Naive thymus-derived CD4-positive, alpha-beta T cell (primary cell): Measurements from ENCODE around the gene RNF208. TPM values are rescaled to one million over a fixed set of nuclear protein-coding genes. Genes with fewer than 3 reads are reported as not detected.

Source experiments
- ATAC-seq: fragments of 150-1000 bp; cut with Tn5 transposase; 2 replicates; pipeline ENCODE4 v1.10.0; 2021; ENCODE audit warnings: mild to moderate bottlenecking, moderate library complexity
- CTCF ChIA-PET: fragments of 350-600 bp; sonication (Branson Sonifier 250); formaldehyde crosslinking; loops from one replicate; lab custom pipeline; 2021; ENCODE audit warnings: antibody characterized with exemption; lab: Charles Lee
- POLR2A ChIA-PET: fragments of 350-600 bp; sonication (Branson Sonifier 250); formaldehyde crosslinking; loops from one replicate; lab custom pipeline; 2021; ENCODE audit warnings: antibody characterized with exemption, inconsistent platforms; lab: Charles Lee
- DNase-seq, 9 donors: peaks; one replicate each; pipeline versions ENCODE4 v3.0.0 to v3.0.0-alpha.2; 2020 to 2022; ENCODE audit warnings: mixed read lengths in 1 of 9
- H3K27ac ChIP-seq: one replicate; pipeline ENCODE4 v1.7.0; 2013; ENCODE audit warnings: mild to moderate bottlenecking, low read depth, low read length, moderate library complexity
- H3K27me3 ChIP-seq, 2 donors: one replicate each; pipeline ENCODE4 v1.7.0; 2013; ENCODE audit warnings: low read length in 2 of 2, mild to moderate bottlenecking in 2 of 2, moderate library complexity in 2 of 2; ENCODE audit not compliant: control insufficient read depth in 2 of 2, insufficient read depth in 2 of 2
- H3K36me3 ChIP-seq, 3 experiments: 1 replicate in 2 of 3; 2 replicates in 1 of 3; pipeline ENCODE4 v1.7.0; 2013; ENCODE audit warnings: low read length in 3 of 3, mild to moderate bottlenecking in 3 of 3, moderate library complexity in 1 of 3; ENCODE audit not compliant: insufficient read depth in 3 of 3, control insufficient read depth in 2 of 3
- H3K4me1 ChIP-seq, 2 donors: one replicate each; pipeline ENCODE4 v1.7.0; 2013; ENCODE audit warnings: low read length in 2 of 2, mild to moderate bottlenecking in 2 of 2, moderate library complexity in 1 of 2; ENCODE audit not compliant: control insufficient read depth in 2 of 2, insufficient read depth in 2 of 2
- H3K4me3 ChIP-seq: 2 replicates; pipeline ENCODE4 v1.7.0; 2013; ENCODE audit warnings: mild to moderate bottlenecking, low read length
- H3K9me3 ChIP-seq, 3 experiments: 1 replicate in 2 of 3; 2 replicates in 1 of 3; pipeline ENCODE4 v1.7.0; 2013; ENCODE audit warnings: low read length in 3 of 3; ENCODE audit not compliant: control insufficient read depth in 2 of 3
- H3K27ac Mint-ChIP-seq, 9 donors: one replicate each; pipeline ENCODE4 v1.8.0; 2020 to 2022; ENCODE audit warnings: mixed read lengths in 9 of 9, mild to moderate bottlenecking in 8 of 9, moderate library complexity in 5 of 9, inconsistent platforms in 2 of 9
- H3K27me3 Mint-ChIP-seq, 5 donors: one replicate each; pipeline ENCODE4 v1.8.0; 2021 to 2022; ENCODE audit warnings: mixed read lengths in 5 of 5, mild to moderate bottlenecking in 1 of 5
- H3K36me3 Mint-ChIP-seq, 5 donors: one replicate each; pipeline ENCODE4 v1.8.0; 2020 to 2022; ENCODE audit warnings: mixed read lengths in 5 of 5, mild to moderate bottlenecking in 3 of 5, inconsistent platforms in 1 of 5
- H3K4me1 Mint-ChIP-seq, 7 donors: one replicate each; pipeline ENCODE4 v1.8.0; 2020 to 2022; ENCODE audit warnings: mixed read lengths in 7 of 7, mild to moderate bottlenecking in 3 of 7, inconsistent platforms in 1 of 7
- H3K4me3 Mint-ChIP-seq, 10 donors: one replicate each; pipeline ENCODE4 v1.8.0; 2020 to 2022; ENCODE audit warnings: mild to moderate bottlenecking in 10 of 10, mixed read lengths in 10 of 10, moderate library complexity in 6 of 10, inconsistent platforms in 2 of 10
- H3K9me3 Mint-ChIP-seq, 11 donors: one replicate each; pipeline ENCODE4 v1.8.0; 2020 to 2022; ENCODE audit warnings: mixed read lengths in 11 of 11, mild to moderate bottlenecking in 4 of 11, inconsistent platforms in 1 of 11, moderate library complexity in 1 of 11
- intact Hi-C, 2 donors: fragments of 100-400 bp; cut with micrococcal nuclease; formaldehyde crosslinking; loops; one replicate each; pipeline ENCODE4 v1.15.1; 2023
- polyA plus RNA-seq, 2 donors: library from polyadenylated mRNA; unstranded; fragments of 300-500 nt; fragmentation: Illumina TruSeq; gene quantifications; one replicate each; pipeline ENCODE4 v1.2.3, GENCODE V29; 2021
- total RNA-seq, 6 experiments: library from RNA in 5 of 6; stranded (reverse) in 5 of 6; gene quantifications; 1 replicate in 5 of 6; 2 replicates in 1 of 6; pipeline ENCODE4 v1.2.3 and lab custom pipeline; 2021 to 2026

RNF208 gene
- total and polyA plus RNA-seq, 7 experiments from 2014 or later, result 0.85 to 4.3 (median 1.2) TPM; not detected in 2

- H3K27ac ChIP-seq, result no peak overlapping the region
- peaks cover 0 to 6% (median 4%) of the 10 kb centered on the region in 5 donors for H3K27me3 Mint-ChIP-seq
- no peak overlapping the region for H3K4me3 ChIP-seq
- H3K4me1 ChIP-seq, result peaks cover 9 to 11% of the 10 kb centered on the region in 2 donors
- ATAC-seq (no peak), DNase-seq (no peak)
- no peaks in the 10 kb centered on the region for H3K36me3 Mint-ChIP-seq
- H3K9me3 Mint-ChIP-seq, result no peaks in the 10 kb centered on the region
- ChIA-PET CTCF (interaction anchor here (0.8 to 2.3 kb wide), 12 partner anchors 10 to 180 kb away, joined by 3 to 13 read pairs (median 3); no protein-coding TSS in a partner anchor), POLR2A (interaction anchor here (0.5 to 3.2 kb wide), 6 partner anchors 14 to 139 kb away, joined by 3 to 9 read pairs (median 5); partner anchors contain the start of gene TUBB4B)
- no peaks in the 10 kb centered on the region for H3K27me3 ChIP-seq
- peaks cover 5 to 14% (median 6%) of the 10 kb centered on the region in 7 donors for H3K4me1 Mint-ChIP-seq
- H3K27ac Mint-ChIP-seq, result no peak overlapping the region
- H3K4me3 Mint-ChIP-seq, result no peak overlapping the region
- H3K36me3 ChIP-seq, result no peaks in the 10 kb centered on the region
- intact Hi-C loops, result loop anchor here (1.0 to 10.0 kb wide), 7 partner anchors 26 to 282 kb away; partner anchors contain the start of genes ANAPC2 (in 1 of the 2), C8G (in 1 of the 2), FBXW5 (in 1 of the 2) and NPDC1 (in 1 of the 2)
- no peaks in the 10 kb centered on the region for H3K9me3 ChIP-seq
These were observed 4.5 kb upstream of the RNF208 start for GRCh38 chr9:137226338-137227053.

- peaks cover 9 to 11% of the 10 kb centered on the region in 2 donors for H3K4me1 ChIP-seq
- Mint-ChIP-seq H3K36me3 (no peaks in the 10 kb centered on the region), H3K27ac (no peak overlapping the region), H3K9me3 (no peaks in the 10 kb centered on the region), H3K27me3 (peaks cover 0 to 6% (median 4%) of the 10 kb centered on the region in 5 donors), H3K4me1 (peaks cover 5 to 14% (median 6%) of the 10 kb centered on the region in 7 donors), H3K4me3 (peak overlapping the region in 1 of 10 donors; percentile 18)
- CTCF ChIA-PET, result interaction anchor here (0.8 to 2.3 kb wide), 6 partner anchors 11 to 179 kb away, joined by 3 to 13 read pairs (median 4); no protein-coding TSS in a partner anchor
- intact Hi-C loops, result loop anchor here in 1 of 2 donors (10.0 kb wide), 1 partner anchor 281 kb away; the partner anchor contains the start of genes C8G and FBXW5
- H3K9me3 ChIP-seq, result no peaks in the 10 kb centered on the region
- no peak overlapping the region for H3K4me3 ChIP-seq
- DNase-seq, result no peak
- no peak overlapping the region for H3K27ac ChIP-seq
- no peak for ATAC-seq
- H3K27me3 ChIP-seq, result no peaks in the 10 kb centered on the region
- POLR2A ChIA-PET, result interaction anchor here (0.6 to 3.2 kb wide), 6 partner anchors 15 to 139 kb away, joined by 3 to 9 read pairs (median 6); partner anchors contain the start of genes MAN1B1 and TUBB4B
- H3K36me3 ChIP-seq, result no peaks in the 10 kb centered on the region
These were observed 3.8 kb upstream of the RNF208 start for GRCh38 chr9:137225699-137226331.

- Mint-ChIP-seq H3K27ac (peak within 1 kb of the TSS in 8 of 9 donors; percentile 21 to 92 (median 73)), H3K27me3 (peaks cover 0 to 6% (median 4%) of the 10 kb centered on the region in 5 donors), H3K4me1 (peaks cover 5 to 15% (median 6%) of the 10 kb centered on the region in 7 donors), H3K4me3 (peak within 1 kb of the TSS; percentile 78 to 88 (median 82)), H3K36me3 (no peaks in the 10 kb centered on the region), H3K9me3 (no peaks in the 10 kb centered on the region)
- peak within 1 kb of the TSS; percentile 86 for H3K4me3 ChIP-seq
- no peaks in the 10 kb centered on the region for H3K36me3 ChIP-seq
- ChIA-PET POLR2A (interaction anchor here (0.6 to 4.9 kb wide), 10 partner anchors 16 to 138 kb away, joined by 3 to 42 read pairs (median 6); partner anchors contain the start of genes ANAPC2, MAN1B1, NDOR1 and SSNA1), CTCF (interaction anchor here (0.9 to 1.2 kb wide), 3 partner anchors 12 to 129 kb away, joined by 3 read pairs; no protein-coding TSS in a partner anchor)
- peak within 1 kb of the TSS; percentile 91 for H3K27ac ChIP-seq
- no peaks in the 10 kb centered on the region for H3K9me3 ChIP-seq
- no peaks in the 10 kb centered on the region for H3K27me3 ChIP-seq
- H3K4me1 ChIP-seq, result peaks cover 9 to 11% of the 10 kb centered on the region in 2 donors
- DNase-seq (no peak), ATAC-seq (no peak)
- intact Hi-C loops, result loop anchor here in 1 of 2 donors (5.0 to 10.0 kb wide), 2 partner anchors 280 to 678 kb away; partner anchors contain the start of genes C8G, FBXW5 and NOTCH1
These were observed 3.0 kb upstream of the RNF208 start, which contains the start of gene CYSRT1 for GRCh38 chr9:137224830-137225694. CYSRT1 (plus strand) TSS chr9:137225174; CDS start chr9:137225622, 448 bp downstream.

- Histone ChIP-seq H3K27ac (peak overlapping the region; percentile 91), H3K36me3 (no peaks in the 10 kb centered on the region), H3K9me3 (no peaks in the 10 kb centered on the region), H3K4me1 (peaks cover 9 to 11% of the 10 kb centered on the region in 2 donors), H3K27me3 (no peaks in the 10 kb centered on the region), H3K4me3 (peak overlapping the region; percentile 86)
- intact Hi-C loops, result loop anchor here (1.0 to 10.0 kb wide), 17 partner anchors 13 to 676 kb away; partner anchors contain the start of genes ANAPC2 (in 2 of the 2), MAN1B1 (in 2 of the 2), NDOR1 (in 2 of the 2) and NELFB (in 2 of the 2)
- Mint-ChIP-seq H3K4me3 (peak overlapping the region; percentile 78 to 88 (median 82)), H3K27me3 (peaks cover 0 to 6% (median 4%) of the 10 kb centered on the region in 5 donors), H3K4me1 (peaks cover 5 to 15% (median 6%) of the 10 kb centered on the region in 7 donors), H3K27ac (peak overlapping the region in 7 of 9 donors; percentile 21 to 92 (median 75)), H3K9me3 (no peaks in the 10 kb centered on the region), H3K36me3 (no peaks in the 10 kb centered on the region)
- POLR2A ChIA-PET, result interaction anchor here (0.5 to 4.9 kb wide), 25 partner anchors 13 to 153 kb away, joined by 3 to 42 read pairs (median 4); partner anchors contain the start of genes ANAPC2, MAN1B1, NDOR1 and NELFB
- ATAC-seq (peak; percentile 97), DNase-seq (peak; percentile 93 to 99 (median 99))
- CTCF ChIA-PET, result interaction anchor here (0.5 to 1.5 kb wide), 5 partner anchors 12 to 226 kb away, joined by 3 to 4 read pairs (median 3); partner anchors contain the start of genes NPDC1 and SSNA1
These were observed 1.3 kb upstream of the RNF208 start for GRCh38 chr9:137223078-137223970.
